OCI-LY3 (cell line): ENCODE data around the gene DBET.
A peak's percentile ranks its signal among the peaks of the same experiment; 100 is the strongest.
"Not testable (repeated sequence)": the region's sequence is repeated elsewhere in the genome, so short reads cannot be mapped to it uniquely, and the experiment has no call there.

Experiments used
- H2AFZ ChIP-seq: fragments of 200-600, 300-600 bp; shearing (Covaris generic); 2 replicates; pipeline ENCODE4 v1.6.0; 2014; ENCODE audit warnings: antibody characterized with exemption, low read depth, low read length
- H3K27ac ChIP-seq: fragments of 200-600, 300-600 bp; sonication (generic); 2 replicates; pipeline ENCODE4 v1.5.1; 2014; ENCODE audit warnings: mild to moderate bottlenecking, low read length, moderate library complexity, mixed read lengths
- H3K27me3 ChIP-seq: fragments of 200-600, 300-600 bp; sonication (generic); 2 replicates; pipeline ENCODE4 v1.6.1; 2014; ENCODE audit warnings: low read depth, low read length, mixed read lengths
- H3K36me3 ChIP-seq: fragments of 200-600, 300-600 bp; sonication (generic); replicated peaks from 2 replicates; pipeline ENCODE3; 2014; ENCODE audit warnings: low read depth, low read length, mixed read lengths
- H3K4me1 ChIP-seq: fragments of 300-600, 200-600 bp; sonication (generic); 2 replicates; pipeline ENCODE4 v1.6.1; 2014; ENCODE audit warnings: low read length, mixed read lengths
- H3K4me2 ChIP-seq: fragments of 200-600, 300-600 bp; sonication (generic); 2 replicates; pipeline ENCODE4 v1.6.1; 2014; ENCODE audit warnings: low read length, mixed read lengths
- H3K4me3 ChIP-seq: fragments of 300-600, 200-600 bp; sonication (generic); 2 replicates; pipeline ENCODE4 v1.5.1; 2014; ENCODE audit warnings: antibody characterized with exemption, mild to moderate bottlenecking, low read length, moderate library complexity
- H3K79me2 ChIP-seq: fragments of 300-600, 200-600 bp; shearing (Covaris generic); 2 replicates; pipeline ENCODE4 v1.6.1; 2014; ENCODE audit warnings: mild to moderate bottlenecking, low read length, mixed read lengths
- H3K9ac ChIP-seq: fragments of 300-600, 200-600 bp; shearing (Covaris generic); 2 replicates; pipeline ENCODE4 v1.6.0; 2014; ENCODE audit warnings: mild to moderate bottlenecking, low read length, moderate library complexity
- H3K9me3 ChIP-seq: fragments of 200-600, 300-600 bp; shearing (Covaris generic); 2 replicates; pipeline ENCODE4 v1.6.1; 2014; ENCODE audit warnings: low read length, mixed read lengths; ENCODE audit not compliant: insufficient read depth
- H4K20me1 ChIP-seq: fragments of 200-600, 300-600 bp; sonication (generic); 2 replicates; pipeline ENCODE4 v1.6.1; 2016; ENCODE audit warnings: low read length, mixed read lengths; ENCODE audit not compliant: insufficient read depth

The DBET gene

GRCh38 chr4:190106611-190107480 lies 42.5 kb downstream of the DBET start:
- H3K9me3 ChIP-seq, H4K20me1 ChIP-seq: not testable (repeated sequence)

GRCh38 chr4:190107766-190108485 lies 43.6 kb downstream of the DBET start:
- not testable (repeated sequence) for H3K9me3 ChIP-seq

More at GRCh38 chr4:190106611-190107480, 42.5 kb downstream of the DBET start:
- H3K79me2 ChIP-seq, H3K36me3 ChIP-seq, H3K4me2 ChIP-seq, H2AFZ ChIP-seq, H3K4me3 ChIP-seq, H3K9ac ChIP-seq, H3K27ac ChIP-seq, H3K27me3 ChIP-seq, H3K4me1 ChIP-seq: not testable (repeated sequence)

GRCh38 chr4:190108756-190109155 lies 44.5 kb downstream of the DBET start:
- H2AFZ ChIP-seq, H3K9me3 ChIP-seq, H3K4me3 ChIP-seq, H3K79me2 ChIP-seq, H3K36me3 ChIP-seq, H3K27me3 ChIP-seq, H3K27ac ChIP-seq, H3K9ac ChIP-seq, H4K20me1 ChIP-seq, H3K4me2 ChIP-seq, H3K4me1 ChIP-seq: not testable (repeated sequence)

More at GRCh38 chr4:190107766-190108485, 43.6 kb downstream of the DBET start:
- H3K36me3 ChIP-seq, H2AFZ ChIP-seq, H3K4me3 ChIP-seq, H4K20me1 ChIP-seq, H3K27me3 ChIP-seq, H3K4me1 ChIP-seq, H3K4me2 ChIP-seq, H3K9ac ChIP-seq, H3K79me2 ChIP-seq, H3K27ac ChIP-seq: not testable (repeated sequence)

GRCh38 chr4:190109390-190110011 lies 45.2 kb downstream of the DBET start:
- not testable (repeated sequence) for H2AFZ ChIP-seq, H3K36me3 ChIP-seq, H3K27ac ChIP-seq, H3K9ac ChIP-seq, H3K79me2 ChIP-seq, H3K4me3 ChIP-seq, H3K4me1 ChIP-seq, H3K9me3 ChIP-seq, H3K27me3 ChIP-seq, H4K20me1 ChIP-seq, H3K4me2 ChIP-seq

- not testable (repeated sequence) for H3K9me3 ChIP-seq, H3K4me2 ChIP-seq, H3K27ac ChIP-seq, H3K4me1 ChIP-seq, H3K4me3 ChIP-seq, H3K9ac ChIP-seq, H4K20me1 ChIP-seq, H2AFZ ChIP-seq, H3K79me2 ChIP-seq, H3K36me3 ChIP-seq, H3K27me3 ChIP-seq
Measured at GRCh38 chr4:190110033-190110432, 45.7 kb downstream of the DBET start.

- not testable (repeated sequence) for H3K79me2 ChIP-seq, H4K20me1 ChIP-seq, H3K9ac ChIP-seq, H3K27ac ChIP-seq, H3K4me3 ChIP-seq, H3K9me3 ChIP-seq, H3K4me1 ChIP-seq, H3K36me3 ChIP-seq, H3K27me3 ChIP-seq
- H2AFZ ChIP-seq: peak overlapping the region; percentile 92
- peak overlapping the region; percentile 62 for H3K4me2 ChIP-seq
Measured at GRCh38 chr4:190110570-190111295, 46.4 kb downstream of the DBET start.

- not testable (repeated sequence) for H3K27ac ChIP-seq, H3K36me3 ChIP-seq, H3K4me2 ChIP-seq, H3K4me1 ChIP-seq, H4K20me1 ChIP-seq, H3K4me3 ChIP-seq, H3K9ac ChIP-seq, H3K9me3 ChIP-seq, H2AFZ ChIP-seq, H3K79me2 ChIP-seq, H3K27me3 ChIP-seq
Measured at GRCh38 chr4:190112879-190113278, 48.6 kb downstream of the DBET start.

- H3K9ac ChIP-seq, H3K27me3 ChIP-seq, H3K4me2 ChIP-seq, H3K4me3 ChIP-seq, H2AFZ ChIP-seq, H4K20me1 ChIP-seq, H3K4me1 ChIP-seq, H3K9me3 ChIP-seq, H3K36me3 ChIP-seq, H3K79me2 ChIP-seq, H3K27ac ChIP-seq: not testable (repeated sequence)
Measured at GRCh38 chr4:190114991-190115390, 50.7 kb downstream of the DBET start.
